ENCODE results near the gene GCC2.

DNA sequence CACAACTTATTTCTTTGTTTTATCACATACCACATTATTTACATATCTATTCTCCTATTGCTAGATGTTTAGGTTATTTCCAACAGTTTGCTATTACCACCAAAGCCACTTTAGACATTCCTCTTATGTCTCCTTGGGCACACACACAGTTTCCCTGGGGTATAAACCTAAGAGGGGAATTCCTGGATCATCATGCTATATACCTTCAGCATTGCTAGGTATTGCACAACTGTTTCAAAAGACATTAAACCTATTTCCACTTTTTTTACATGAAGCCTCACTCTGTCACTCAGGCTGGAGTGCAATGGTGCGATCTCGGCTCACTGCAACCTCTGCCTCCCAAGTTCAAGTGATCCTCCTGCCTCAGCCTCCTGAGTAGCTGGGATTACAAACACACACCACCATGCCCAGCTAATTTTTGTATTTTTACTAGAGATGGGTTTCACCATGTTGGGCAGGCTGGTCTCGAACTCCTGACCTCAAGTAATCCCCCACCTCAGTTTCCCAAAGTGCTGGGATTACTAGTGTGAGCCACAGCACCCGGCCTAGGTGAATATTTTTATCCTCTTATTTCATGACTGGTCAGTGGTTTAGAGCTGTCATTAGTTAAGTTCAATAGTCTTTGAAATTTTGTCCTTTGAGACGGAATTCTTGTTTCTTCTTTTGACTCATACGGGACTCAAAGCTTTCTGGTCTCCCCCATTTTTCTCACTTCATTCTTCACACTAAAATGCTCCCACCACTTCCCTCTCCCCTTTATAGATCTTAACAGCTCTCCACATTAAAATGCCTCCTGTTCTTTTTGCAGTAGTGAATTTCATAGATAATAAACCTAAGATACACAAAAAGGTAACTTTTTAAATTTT is 40.9 kb upstream of the GCC2 start:
- TF ChIP-seq, protein P1, sequence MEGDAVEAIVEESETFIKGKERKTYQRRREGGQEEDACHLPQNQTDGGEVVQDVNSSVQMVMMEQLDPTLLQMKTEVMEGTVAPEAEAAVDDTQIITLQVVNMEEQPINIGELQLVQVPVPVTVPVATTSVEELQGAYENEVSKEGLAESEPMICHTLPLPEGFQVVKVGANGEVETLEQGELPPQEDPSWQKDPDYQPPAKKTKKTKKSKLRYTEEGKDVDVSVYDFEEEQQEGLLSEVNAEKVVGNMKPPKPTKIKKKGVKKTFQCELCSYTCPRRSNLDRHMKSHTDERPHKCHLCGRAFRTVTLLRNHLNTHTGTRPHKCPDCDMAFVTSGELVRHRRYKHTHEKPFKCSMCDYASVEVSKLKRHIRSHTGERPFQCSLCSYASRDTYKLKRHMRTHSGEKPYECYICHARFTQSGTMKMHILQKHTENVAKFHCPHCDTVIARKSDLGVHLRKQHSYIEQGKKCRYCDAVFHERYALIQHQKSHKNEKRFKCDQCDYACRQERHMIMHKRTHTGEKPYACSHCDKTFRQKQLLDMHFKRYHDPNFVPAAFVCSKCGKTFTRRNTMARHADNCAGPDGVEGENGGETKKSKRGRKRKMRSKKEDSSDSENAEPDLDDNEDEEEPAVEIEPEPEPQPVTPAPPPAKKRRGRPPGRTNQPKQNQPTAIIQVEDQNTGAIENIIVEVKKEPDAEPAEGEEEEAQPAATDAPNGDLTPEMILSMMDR (IDR thresholded peaks at IDR 0.05): no peak
- TF ChIP-seq POLR2A (IDR thresholded peaks at IDR 0.05): no peak
